ENCODE data around the gene KIF7. TPM values are rescaled to one million over a fixed set of nuclear protein-coding genes. Genes with fewer than 3 reads are reported as not detected.

Gene KIF7, protein sequence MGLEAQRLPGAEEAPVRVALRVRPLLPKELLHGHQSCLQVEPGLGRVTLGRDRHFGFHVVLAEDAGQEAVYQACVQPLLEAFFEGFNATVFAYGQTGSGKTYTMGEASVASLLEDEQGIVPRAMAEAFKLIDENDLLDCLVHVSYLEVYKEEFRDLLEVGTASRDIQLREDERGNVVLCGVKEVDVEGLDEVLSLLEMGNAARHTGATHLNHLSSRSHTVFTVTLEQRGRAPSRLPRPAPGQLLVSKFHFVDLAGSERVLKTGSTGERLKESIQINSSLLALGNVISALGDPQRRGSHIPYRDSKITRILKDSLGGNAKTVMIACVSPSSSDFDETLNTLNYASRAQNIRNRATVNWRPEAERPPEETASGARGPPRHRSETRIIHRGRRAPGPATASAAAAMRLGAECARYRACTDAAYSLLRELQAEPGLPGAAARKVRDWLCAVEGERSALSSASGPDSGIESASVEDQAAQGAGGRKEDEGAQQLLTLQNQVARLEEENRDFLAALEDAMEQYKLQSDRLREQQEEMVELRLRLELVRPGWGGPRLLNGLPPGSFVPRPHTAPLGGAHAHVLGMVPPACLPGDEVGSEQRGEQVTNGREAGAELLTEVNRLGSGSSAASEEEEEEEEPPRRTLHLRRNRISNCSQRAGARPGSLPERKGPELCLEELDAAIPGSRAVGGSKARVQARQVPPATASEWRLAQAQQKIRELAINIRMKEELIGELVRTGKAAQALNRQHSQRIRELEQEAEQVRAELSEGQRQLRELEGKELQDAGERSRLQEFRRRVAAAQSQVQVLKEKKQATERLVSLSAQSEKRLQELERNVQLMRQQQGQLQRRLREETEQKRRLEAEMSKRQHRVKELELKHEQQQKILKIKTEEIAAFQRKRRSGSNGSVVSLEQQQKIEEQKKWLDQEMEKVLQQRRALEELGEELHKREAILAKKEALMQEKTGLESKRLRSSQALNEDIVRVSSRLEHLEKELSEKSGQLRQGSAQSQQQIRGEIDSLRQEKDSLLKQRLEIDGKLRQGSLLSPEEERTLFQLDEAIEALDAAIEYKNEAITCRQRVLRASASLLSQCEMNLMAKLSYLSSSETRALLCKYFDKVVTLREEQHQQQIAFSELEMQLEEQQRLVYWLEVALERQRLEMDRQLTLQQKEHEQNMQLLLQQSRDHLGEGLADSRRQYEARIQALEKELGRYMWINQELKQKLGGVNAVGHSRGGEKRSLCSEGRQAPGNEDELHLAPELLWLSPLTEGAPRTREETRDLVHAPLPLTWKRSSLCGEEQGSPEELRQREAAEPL (N-terminal part only)
- 5.2 and 5.6 TPM in 2 replicates for polyA plus RNA-seq
- polyA minus RNA-seq = 9.0 and 10.7 TPM in 2 replicates

DNA sequence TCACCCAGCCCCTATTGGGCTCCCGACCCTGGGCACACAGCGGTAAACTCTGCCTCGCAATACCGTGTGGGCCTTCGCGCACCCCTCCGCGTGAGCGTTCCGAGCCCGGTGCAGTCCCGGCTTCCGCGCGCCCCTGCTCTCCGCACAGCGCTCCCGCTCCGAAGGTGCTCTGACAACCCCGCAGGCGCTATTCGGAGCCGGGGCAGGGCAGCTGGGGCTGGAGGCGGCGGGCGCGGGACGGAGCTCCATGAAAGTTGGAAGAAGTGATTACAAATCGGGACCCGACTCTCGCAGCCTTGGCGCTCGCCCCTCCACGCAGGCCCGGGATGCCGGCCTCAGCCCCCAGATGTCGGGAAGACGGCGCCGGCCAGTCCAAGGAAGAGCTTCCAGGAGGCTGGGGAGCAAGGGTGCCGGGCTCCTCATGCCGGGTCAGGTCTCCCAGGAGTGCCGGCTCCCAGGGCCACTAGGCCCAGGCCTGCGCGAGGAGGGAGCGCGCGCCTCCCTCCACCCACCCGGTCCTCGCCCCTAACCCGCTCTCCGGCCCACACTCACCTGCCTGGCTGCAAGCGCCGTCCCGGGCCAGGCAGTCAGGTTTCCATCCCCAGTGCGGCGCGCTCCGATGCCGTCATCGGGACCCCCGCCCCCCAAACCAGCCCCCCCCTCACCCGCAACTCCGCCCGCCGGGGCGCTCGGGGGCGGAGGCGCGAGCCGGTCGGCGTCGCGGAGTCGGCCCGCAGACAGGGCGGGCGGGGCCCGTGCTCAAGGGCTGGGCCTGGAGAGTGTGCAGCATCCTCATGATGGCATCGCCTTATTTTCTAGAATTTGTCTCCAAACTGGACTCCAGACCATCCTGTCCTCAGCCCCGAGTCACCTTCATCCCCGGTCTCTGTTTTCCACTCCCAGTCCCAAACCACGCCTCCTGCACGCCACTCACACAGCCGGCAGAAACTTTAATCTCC is at the start of gene KIF7:
TSS of gene KIF7 (minus strand) at position 621 of the 959 bp plus-strand sequence. CDS start 2,537 bp downstream, outside the sequence.
- H3K79me2 ChIP-seq (replicated peaks; ENCODE audit: insufficient read depth, low read length) = no peaks in the 10 kb centered on the region
- peak within 1 kb of the TSS; percentile 69 for H2AFZ ChIP-seq (ENCODE audit: low read depth, low read length)
- H4K20me1 ChIP-seq (ENCODE audit: insufficient read depth) = no peaks in the 10 kb centered on the region
- peak within 1 kb of the TSS; percentile 68 for H3K9ac ChIP-seq (ENCODE audit: low read length)
- no peak within 1 kb of the TSS for H3K27ac ChIP-seq (ENCODE audit: low read length)
- H3K36me3 ChIP-seq (ENCODE audit: insufficient read depth, low read length) = no peaks in the 10 kb centered on the region
- peak within 1 kb of the TSS; percentile 95 for H3K4me3 ChIP-seq (ENCODE audit: low read length)
- no peaks in the 10 kb centered on the region for H3F3A ChIP-seq (ENCODE audit: insufficient read depth, low read length, poor library complexity, severe bottlenecking)
- no peaks in the 10 kb centered on the region for H3K9me2 ChIP-seq (ENCODE audit: insufficient read depth, low read length)
- H3K4me2 ChIP-seq (ENCODE audit: low read length) = peak within 1 kb of the TSS; percentile 84
- TF ChIP-seq SMC3 (conservative IDR thresholded peaks at IDR 0.05; ENCODE audit: poor library complexity) (no peak), EP300 (conservative IDR thresholded peaks at IDR 0.05; ENCODE audit: poor library complexity, severe bottlenecking) (no peak), REST (IDR thresholded peaks at IDR 0.05; ENCODE audit: borderline replicate concordance) (no peak), CTCF (IDR thresholded peaks at IDR 0.05; ENCODE audit: poor library complexity, severe bottlenecking) (no peak), TAF1 (IDR thresholded peaks at IDR 0.05; ENCODE audit: low read depth) (no peak), EZH2 (IDR thresholded peaks at IDR 0.05; ENCODE audit: borderline replicate concordance, insufficient read depth, low read length, poor library complexity, severe bottlenecking) (no peak), MXI1 (conservative IDR thresholded peaks at IDR 0.05; ENCODE audit: poor library complexity, severe bottlenecking) (peak; percentile 59), RAD21 (conservative IDR thresholded peaks at IDR 0.05) (no peak), POLR2AphosphoS5 (IDR thresholded peaks at IDR 0.05) (peak; percentile 60)
- no peaks in the 10 kb centered on the region for H3K27me3 ChIP-seq (ENCODE audit: insufficient read depth, low read depth, low read length)
- no peaks in the 10 kb centered on the region for H3K9me3 ChIP-seq (ENCODE audit: low read length)
